Measurements from ENCODE around the gene MGME1.

Gene MGME1

GRCh38 chr20:18009116-18009515 lies 40.3 kb downstream of the MGME1 start:
- H3K9me2 ChIP-seq (replicated peaks; ENCODE audit: low read depth, low read length): no peaks in the 10 kb centered on the region
- H3K9ac ChIP-seq (ENCODE audit: low read depth, low read length, poor library complexity, severe bottlenecking): no peak overlapping the region
- no peaks in the 10 kb centered on the region for H3K36me3 ChIP-seq (ENCODE audit: insufficient read depth, low read length)
- no peaks in the 10 kb centered on the region for H4K20me1 ChIP-seq (ENCODE audit: insufficient read depth, low read length, poor library complexity, severe bottlenecking)
- no peak overlapping the region for H3K4me3 ChIP-seq (ENCODE audit: low read length, poor library complexity, severe bottlenecking)
- TF ChIP-seq CTCF (conservative IDR thresholded peaks at IDR 0.05; ENCODE audit: low read length) (no peak), EZH2phosphoT487 (IDR thresholded peaks at IDR 0.05; ENCODE audit: borderline replicate concordance) (no peak)
- H3K4me1 ChIP-seq (ENCODE audit: insufficient read depth, low read length, poor library complexity, severe bottlenecking): no peaks in the 10 kb centered on the region
- H3K4me2 ChIP-seq (ENCODE audit: low read depth, low read length, poor library complexity, severe bottlenecking): no peak overlapping the region
- H2AFZ ChIP-seq (ENCODE audit: low read length): no peak overlapping the region
- H3K9me3 ChIP-seq (ENCODE audit: insufficient read depth, low read depth, low read length): no peaks in the 10 kb centered on the region
- no peaks in the 10 kb centered on the region for H3K79me2 ChIP-seq (ENCODE audit: insufficient read depth, low read length)
- no peaks in the 10 kb centered on the region for H3F3A ChIP-seq (ENCODE audit: low read depth)
- no peaks in the 10 kb centered on the region for H3K27me3 ChIP-seq (ENCODE audit: insufficient read depth, low read length, poor library complexity, severe bottlenecking)

- H4K20me1 ChIP-seq (ENCODE audit: insufficient read depth, low read length, poor library complexity, severe bottlenecking): no peaks in the 10 kb centered on the region
- no peaks in the 10 kb centered on the region for H3K27me3 ChIP-seq (ENCODE audit: insufficient read depth, low read length, poor library complexity, severe bottlenecking)
- H2AFZ ChIP-seq (ENCODE audit: low read length): no peak overlapping the region; the same call in 1 of the 2 replicates
- H3K36me3 ChIP-seq (ENCODE audit: insufficient read depth, low read length): no peaks in the 10 kb centered on the region
- H3K4me1 ChIP-seq (ENCODE audit: insufficient read depth, low read length, poor library complexity, severe bottlenecking): no peaks in the 10 kb centered on the region
- H3K79me2 ChIP-seq (ENCODE audit: insufficient read depth, low read length): no peaks in the 10 kb centered on the region
- no peaks in the 10 kb centered on the region for H3F3A ChIP-seq (ENCODE audit: low read depth)
- no peak for TF ChIP-seq CTCF (conservative IDR thresholded peaks at IDR 0.05; ENCODE audit: low read length)
- no peak for TF ChIP-seq EZH2phosphoT487 (IDR thresholded peaks at IDR 0.05; ENCODE audit: borderline replicate concordance)
- H3K4me3 ChIP-seq (ENCODE audit: low read length, poor library complexity, severe bottlenecking): no peak overlapping the region
- H3K9me3 ChIP-seq (ENCODE audit: insufficient read depth, low read depth, low read length): no peaks in the 10 kb centered on the region
- H3K9ac ChIP-seq (ENCODE audit: low read depth, low read length, poor library complexity, severe bottlenecking): no peak overlapping the region
- no peaks in the 10 kb centered on the region for H3K9me2 ChIP-seq (replicated peaks; ENCODE audit: low read depth, low read length)
- no peak overlapping the region for H3K4me2 ChIP-seq (ENCODE audit: low read depth, low read length, poor library complexity, severe bottlenecking)
Measured at GRCh38 chr20:18011482-18011881, 42.7 kb downstream of the MGME1 start.

- Histone ChIP-seq H3F3A (ENCODE audit: low read depth) (no peaks in the 10 kb centered on the region), H3K9me2 (replicated peaks; ENCODE audit: low read depth, low read length) (no peaks in the 10 kb centered on the region), H3K4me1 (ENCODE audit: insufficient read depth, low read length, poor library complexity, severe bottlenecking) (no peaks in the 10 kb centered on the region), H3K4me2 (ENCODE audit: low read depth, low read length, poor library complexity, severe bottlenecking) (no peak overlapping the region), H3K4me3 (ENCODE audit: low read length, poor library complexity, severe bottlenecking) (no peak overlapping the region), H3K9ac (ENCODE audit: low read depth, low read length, poor library complexity, severe bottlenecking) (no peak overlapping the region), H3K9me3 (ENCODE audit: insufficient read depth, low read depth, low read length) (no peaks in the 10 kb centered on the region), H2AFZ (ENCODE audit: low read length) (no peak overlapping the region), H3K79me2 (ENCODE audit: insufficient read depth, low read length) (no peaks in the 10 kb centered on the region), H3K27me3 (ENCODE audit: insufficient read depth, low read length, poor library complexity, severe bottlenecking) (no peaks in the 10 kb centered on the region), H4K20me1 (ENCODE audit: insufficient read depth, low read length, poor library complexity, severe bottlenecking) (no peaks in the 10 kb centered on the region), H3K36me3 (ENCODE audit: insufficient read depth, low read length) (no peaks in the 10 kb centered on the region)
- no peak for TF ChIP-seq CTCF (conservative IDR thresholded peaks at IDR 0.05; ENCODE audit: low read length)
- no peak for TF ChIP-seq EZH2phosphoT487 (IDR thresholded peaks at IDR 0.05; ENCODE audit: borderline replicate concordance)
Measured at GRCh38 chr20:18011951-18012645, 43.3 kb downstream of the MGME1 start.

Data from Loucy (cell line).